Activated T-cell treated with anti-CD3 and anti-CD28 coated beads for 48 hours (primary cell): ENCODE data around the gene FRAT2.
"Not testable (repeated sequence)": the region's sequence is repeated elsewhere in the genome, so short reads cannot be mapped to it uniquely, and the experiment has no call there.

Experiments
- DNase-seq: peaks from one replicate; pipeline ENCODE4 v3.0.0-alpha.2; 2020; ENCODE audit warnings: low read depth

Gene FRAT2

DNA sequence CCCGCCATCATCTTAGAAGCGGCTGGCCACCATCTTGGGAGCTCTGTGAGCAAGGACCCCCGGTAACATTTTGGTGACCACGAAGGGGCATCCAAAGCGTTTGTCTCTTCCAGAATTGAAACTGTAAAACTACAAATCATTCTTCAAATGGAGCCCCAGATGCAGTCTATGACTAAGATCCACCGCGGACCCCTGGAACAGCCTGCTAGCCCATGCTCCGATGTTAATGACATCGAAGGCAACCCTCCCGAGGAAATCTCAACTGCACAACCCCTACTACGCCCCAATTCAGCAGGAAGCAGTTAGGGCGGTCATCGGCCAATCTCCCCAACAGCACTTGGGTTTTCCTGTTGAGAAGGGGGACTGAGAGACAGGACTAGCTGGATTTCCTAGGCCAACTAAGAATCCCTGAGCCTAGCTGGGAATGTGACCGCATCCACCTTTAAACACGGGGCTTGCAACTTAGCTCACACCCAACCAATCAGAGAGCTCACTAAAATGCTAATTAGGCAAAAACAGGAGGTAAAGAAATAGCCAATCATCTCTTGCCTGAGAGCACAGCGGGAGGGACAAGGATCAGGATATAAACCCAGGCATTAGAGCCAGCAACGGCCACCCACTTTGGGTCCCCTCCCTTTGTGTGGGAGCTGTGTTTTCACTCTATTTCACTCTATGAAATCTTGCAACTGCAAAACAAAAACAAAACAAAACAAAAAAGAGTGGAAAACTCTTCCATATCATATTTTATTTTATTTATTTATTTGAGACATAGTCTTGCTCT, 43.8 kb downstream of the FRAT2 start:
- not testable (repeated sequence) for DNase-seq

DNA sequence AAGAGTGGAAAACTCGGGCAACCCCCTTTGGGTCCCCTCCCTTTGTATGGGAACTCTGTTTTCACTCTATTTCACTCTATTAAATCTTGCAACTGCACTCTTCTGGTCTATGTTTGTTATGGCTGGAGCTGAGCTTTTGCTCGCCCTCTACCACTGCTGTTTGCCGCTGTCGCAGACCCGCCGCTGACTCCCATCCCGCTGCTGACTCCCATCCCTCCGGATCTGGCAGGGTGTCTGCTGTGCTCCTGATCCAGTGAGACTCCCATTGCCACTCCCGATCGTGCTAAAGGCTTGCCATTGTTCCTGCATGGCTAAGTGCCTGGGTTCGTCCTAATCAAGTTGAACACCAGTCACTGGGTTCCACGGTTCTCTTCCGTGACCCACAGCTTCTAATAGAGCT, 44.5 kb downstream of the FRAT2 start:
- DNase-seq: not testable (repeated sequence)
